HCT116 (cell line): ENCODE results near the gene PAQR4.

Experiments used
- POLR2AphosphoS5 ChIP-seq: IDR thresholded peaks from 2 replicates; pipeline ENCODE4 v1.6.1; 2011; ENCODE audit warnings: mild to moderate bottlenecking, low read depth, low read length, moderate library complexity
- RAD21 ChIP-seq: IDR thresholded peaks from 2 replicates; pipeline ENCODE4 v1.6.1; 2012; ENCODE audit warnings: low read depth, mild to moderate bottlenecking
- YY1 ChIP-seq: IDR thresholded peaks from 2 replicates; pipeline ENCODE4 v1.6.1; 2011; ENCODE audit warnings: low read length, low read depth, moderate library complexity, mild to moderate bottlenecking; ENCODE audit not compliant: insufficient replicate concordance; ENCODE audit errors: extremely low read depth
- TF ChIP-seq, protein P1 (sequence below), 3 experiments: fragments of 200-600 bp in 1 of 3; sonication (generic) in 1 of 3; IDR thresholded peaks in 2 of 3; conservative IDR thresholded peaks in 1 of 3; 2 replicates each; pipeline ENCODE4 v1.5.1; 2012 to 2017; ENCODE audit warnings: low read depth in 2 of 3, low read length in 2 of 3, antibody characterized with exemption in 1 of 3, borderline replicate concordance in 1 of 3, control low read depth in 1 of 3, mild to moderate bottlenecking in 1 of 3, mixed read lengths in 1 of 3, mixed run types in 1 of 3, moderate library complexity in 1 of 3; ENCODE audit not compliant: insufficient read depth in 1 of 3

DNA sequence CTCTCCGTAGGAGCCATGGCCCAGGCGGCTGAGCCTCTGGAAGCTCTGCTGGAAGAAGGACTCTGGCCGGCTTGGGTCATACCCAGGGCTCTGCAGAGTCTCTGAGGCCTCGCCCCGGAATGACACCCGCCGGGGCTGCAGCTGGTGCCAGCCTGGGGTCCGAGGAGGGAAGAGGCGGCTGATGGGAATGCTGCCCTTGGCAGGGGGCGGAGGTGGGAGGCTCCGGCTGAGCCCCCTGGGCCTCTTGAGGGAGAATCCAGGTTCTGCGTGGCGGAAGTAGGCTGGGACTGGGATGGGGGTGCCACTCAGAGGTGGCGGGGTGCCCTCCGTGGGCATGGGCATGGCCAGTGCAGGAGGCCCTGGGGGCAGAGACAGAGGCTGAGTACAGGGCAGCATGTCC, 7.5 kb downstream of the PAQR4 start:
- TF ChIP-seq YY1: no peak
- TF ChIP-seq, protein P1, sequence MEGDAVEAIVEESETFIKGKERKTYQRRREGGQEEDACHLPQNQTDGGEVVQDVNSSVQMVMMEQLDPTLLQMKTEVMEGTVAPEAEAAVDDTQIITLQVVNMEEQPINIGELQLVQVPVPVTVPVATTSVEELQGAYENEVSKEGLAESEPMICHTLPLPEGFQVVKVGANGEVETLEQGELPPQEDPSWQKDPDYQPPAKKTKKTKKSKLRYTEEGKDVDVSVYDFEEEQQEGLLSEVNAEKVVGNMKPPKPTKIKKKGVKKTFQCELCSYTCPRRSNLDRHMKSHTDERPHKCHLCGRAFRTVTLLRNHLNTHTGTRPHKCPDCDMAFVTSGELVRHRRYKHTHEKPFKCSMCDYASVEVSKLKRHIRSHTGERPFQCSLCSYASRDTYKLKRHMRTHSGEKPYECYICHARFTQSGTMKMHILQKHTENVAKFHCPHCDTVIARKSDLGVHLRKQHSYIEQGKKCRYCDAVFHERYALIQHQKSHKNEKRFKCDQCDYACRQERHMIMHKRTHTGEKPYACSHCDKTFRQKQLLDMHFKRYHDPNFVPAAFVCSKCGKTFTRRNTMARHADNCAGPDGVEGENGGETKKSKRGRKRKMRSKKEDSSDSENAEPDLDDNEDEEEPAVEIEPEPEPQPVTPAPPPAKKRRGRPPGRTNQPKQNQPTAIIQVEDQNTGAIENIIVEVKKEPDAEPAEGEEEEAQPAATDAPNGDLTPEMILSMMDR (IDR thresholded peaks at IDR 0.05 in 2 of 3, conservative IDR thresholded peaks at IDR 0.05 in 1 of 3; ENCODE audit: borderline replicate concordance in 1 of 3, insufficient read depth in 1 of 3, low read depth in 2 of 3, low read length in 2 of 3): no peak
- TF ChIP-seq POLR2AphosphoS5: no peak
- no peak for TF ChIP-seq RAD21
